Duodenal mucosa (tissue), 2 donors: ENCODE measurements around the gene EHD4.

Source experiments
- H3K27ac ChIP-seq: one replicate; pipeline ENCODE4 v1.7.0; 2013; ENCODE audit warnings: low read depth, low read length
- H3K27me3 ChIP-seq, 2 donors: one replicate each; pipeline ENCODE4 v1.7.0; 2013; ENCODE audit warnings: low read length in 2 of 2, control low read depth in 1 of 2; ENCODE audit not compliant: insufficient read depth in 2 of 2, control insufficient read depth in 1 of 2
- H3K36me3 ChIP-seq, 2 donors: one replicate each; pipeline ENCODE4 v1.7.0; 2013; ENCODE audit warnings: low read length in 2 of 2, control low read depth in 1 of 2; ENCODE audit not compliant: insufficient read depth in 2 of 2, control insufficient read depth in 1 of 2
- H3K4me1 ChIP-seq, 2 donors: one replicate each; pipeline ENCODE4 v1.7.0; 2013; ENCODE audit warnings: low read length in 2 of 2, control low read depth in 1 of 2; ENCODE audit not compliant: insufficient read depth in 2 of 2, control insufficient read depth in 1 of 2
- H3K4me3 ChIP-seq, 2 donors: one replicate each; pipeline ENCODE4 v1.7.0; 2013; ENCODE audit warnings: low read length in 2 of 2, low read depth in 1 of 2
- H3K9ac ChIP-seq, 2 donors: one replicate each; pipeline ENCODE4 v1.7.0; 2013; ENCODE audit warnings: low read length in 2 of 2, low read depth in 1 of 2
- H3K9me3 ChIP-seq, 2 donors: one replicate each; pipeline ENCODE4 v1.7.0; 2013; ENCODE audit warnings: low read length in 2 of 2, control low read depth in 1 of 2; ENCODE audit not compliant: control insufficient read depth in 1 of 2

EHD4 gene

GRCh38 chr15:41868321-41868720, 104.0 kb downstream of the EHD4 start:
- H3K4me3 ChIP-seq = no peak overlapping the region
- H3K27me3 ChIP-seq = no peaks in the 10 kb centered on the region
- no peak overlapping the region for H3K9ac ChIP-seq
- no peak overlapping the region for H3K27ac ChIP-seq
- H3K4me1 ChIP-seq = no peaks in the 10 kb centered on the region
- no peaks in the 10 kb centered on the region for H3K9me3 ChIP-seq
- H3K36me3 ChIP-seq = no peaks in the 10 kb centered on the region

GRCh38 chr15:41866872-41867579, 105.3 kb downstream of the EHD4 start:
- no peaks in the 10 kb centered on the region for H3K27me3 ChIP-seq
- H3K4me1 ChIP-seq = no peaks in the 10 kb centered on the region
- H3K4me3 ChIP-seq = no peak overlapping the region
- H3K9me3 ChIP-seq = no peaks in the 10 kb centered on the region
- H3K27ac ChIP-seq = no peak overlapping the region
- no peak overlapping the region for H3K9ac ChIP-seq
- H3K36me3 ChIP-seq = no peaks in the 10 kb centered on the region

GRCh38 chr15:41866263-41866703, 106.1 kb downstream of the EHD4 start:
- H3K4me1 ChIP-seq = no peaks in the 10 kb centered on the region
- H3K36me3 ChIP-seq = no peaks in the 10 kb centered on the region
- H3K27ac ChIP-seq = no peak overlapping the region
- no peak overlapping the region for H3K9ac ChIP-seq
- no peaks in the 10 kb centered on the region for H3K27me3 ChIP-seq
- H3K4me3 ChIP-seq = no peak overlapping the region
- H3K9me3 ChIP-seq = no peaks in the 10 kb centered on the region

GRCh38 chr15:41865490-41866055, 106.8 kb downstream of the EHD4 start:
- Histone ChIP-seq H3K36me3 (no peaks in the 10 kb centered on the region), H3K9me3 (no peaks in the 10 kb centered on the region), H3K4me3 (no peak overlapping the region), H3K9ac (no peak overlapping the region), H3K27me3 (no peaks in the 10 kb centered on the region), H3K4me1 (no peaks in the 10 kb centered on the region), H3K27ac (no peak overlapping the region)

- H3K27me3 ChIP-seq = no peaks in the 10 kb centered on the region
- no peak overlapping the region for H3K4me3 ChIP-seq
- H3K27ac ChIP-seq = no peak overlapping the region
- no peaks in the 10 kb centered on the region for H3K9me3 ChIP-seq
- no peak overlapping the region for H3K9ac ChIP-seq
- H3K36me3 ChIP-seq = no peaks in the 10 kb centered on the region
- no peaks in the 10 kb centered on the region for H3K4me1 ChIP-seq
Observed at GRCh38 chr15:41862515-41863116, 109.7 kb downstream of the EHD4 start.

- Histone ChIP-seq H3K27ac (no peak overlapping the region), H3K4me1 (no peaks in the 10 kb centered on the region), H3K9me3 (no peaks in the 10 kb centered on the region), H3K9ac (no peak overlapping the region), H3K4me3 (no peak overlapping the region), H3K36me3 (no peaks in the 10 kb centered on the region), H3K27me3 (no peaks in the 10 kb centered on the region)
Observed at GRCh38 chr15:41861736-41862356, 110.5 kb downstream of the EHD4 start.

GRCh38 chr15:41860049-41860828, 112.1 kb downstream of the EHD4 start:
- H3K9me3 ChIP-seq = no peaks in the 10 kb centered on the region
- H3K36me3 ChIP-seq = no peaks in the 10 kb centered on the region
- no peak overlapping the region for H3K27ac ChIP-seq
- no peaks in the 10 kb centered on the region for H3K27me3 ChIP-seq
- no peak overlapping the region for H3K4me3 ChIP-seq
- H3K9ac ChIP-seq = no peak overlapping the region
- H3K4me1 ChIP-seq = no peaks in the 10 kb centered on the region

GRCh38 chr15:41858756-41859155, 113.6 kb downstream of the EHD4 start:
- H3K9me3 ChIP-seq = no peaks in the 10 kb centered on the region
- H3K4me3 ChIP-seq = no peak overlapping the region
- H3K36me3 ChIP-seq = no peaks in the 10 kb centered on the region
- no peak overlapping the region for H3K9ac ChIP-seq
- no peaks in the 10 kb centered on the region for H3K27me3 ChIP-seq
- H3K4me1 ChIP-seq = no peaks in the 10 kb centered on the region
- no peak overlapping the region for H3K27ac ChIP-seq

- H3K27me3 ChIP-seq = no peaks in the 10 kb centered on the region
- no peak overlapping the region for H3K4me3 ChIP-seq
- no peaks in the 10 kb centered on the region for H3K4me1 ChIP-seq
- H3K36me3 ChIP-seq = no peaks in the 10 kb centered on the region
- no peak overlapping the region for H3K27ac ChIP-seq
- no peaks in the 10 kb centered on the region for H3K9me3 ChIP-seq
- H3K9ac ChIP-seq = no peak overlapping the region
Observed at GRCh38 chr15:41857316-41857715, 115.0 kb downstream of the EHD4 start.

GRCh38 chr15:41856716-41857115, 115.6 kb downstream of the EHD4 start:
- Histone ChIP-seq H3K27me3 (no peaks in the 10 kb centered on the region), H3K27ac (no peak overlapping the region), H3K4me1 (no peaks in the 10 kb centered on the region), H3K4me3 (no peak overlapping the region), H3K36me3 (no peaks in the 10 kb centered on the region), H3K9me3 (no peaks in the 10 kb centered on the region), H3K9ac (no peak overlapping the region)
